Medulla oblongata (tissue), 1 donor: ENCODE measurements around the gene ANKRD13A.

ENCODE experiments used
- DNase-seq: peaks from one replicate; pipeline ENCODE4 v3.0.0-alpha.2; 2015; ENCODE audit errors: extremely low spot score

ANKRD13A gene

GRCh38 chr12:110079477-110080400, 80.5 kb downstream of the ANKRD13A start:
- DNase-seq, result peak; percentile 97

GRCh38 chr12:110080410-110080809, 81.2 kb downstream of the ANKRD13A start:
- DNase-seq, result no peak

- no peak for DNase-seq
Measured at GRCh38 chr12:110084314-110085015, 85.2 kb downstream of the ANKRD13A start.

GRCh38 chr12:110088216-110088615, 89.0 kb downstream of the ANKRD13A start:
- peak; percentile 60 for DNase-seq

- peak; percentile 68 for DNase-seq
Measured at GRCh38 chr12:110088936-110089335, 89.7 kb downstream of the ANKRD13A start.
